Cerebellar nuclear complex (tissue), 1 donor: ENCODE results near the gene PDE7B.
"Not testable (repeated sequence)": the region's sequence is repeated elsewhere in the genome, so short reads cannot be mapped to it uniquely, and the experiment has no call there.

Experiments
- DNase-seq, 2 experiments: peaks; one replicate each; lab custom pipeline; 2025; lab: John Stamatoyannopoulos, UW

PDE7B gene

DNA sequence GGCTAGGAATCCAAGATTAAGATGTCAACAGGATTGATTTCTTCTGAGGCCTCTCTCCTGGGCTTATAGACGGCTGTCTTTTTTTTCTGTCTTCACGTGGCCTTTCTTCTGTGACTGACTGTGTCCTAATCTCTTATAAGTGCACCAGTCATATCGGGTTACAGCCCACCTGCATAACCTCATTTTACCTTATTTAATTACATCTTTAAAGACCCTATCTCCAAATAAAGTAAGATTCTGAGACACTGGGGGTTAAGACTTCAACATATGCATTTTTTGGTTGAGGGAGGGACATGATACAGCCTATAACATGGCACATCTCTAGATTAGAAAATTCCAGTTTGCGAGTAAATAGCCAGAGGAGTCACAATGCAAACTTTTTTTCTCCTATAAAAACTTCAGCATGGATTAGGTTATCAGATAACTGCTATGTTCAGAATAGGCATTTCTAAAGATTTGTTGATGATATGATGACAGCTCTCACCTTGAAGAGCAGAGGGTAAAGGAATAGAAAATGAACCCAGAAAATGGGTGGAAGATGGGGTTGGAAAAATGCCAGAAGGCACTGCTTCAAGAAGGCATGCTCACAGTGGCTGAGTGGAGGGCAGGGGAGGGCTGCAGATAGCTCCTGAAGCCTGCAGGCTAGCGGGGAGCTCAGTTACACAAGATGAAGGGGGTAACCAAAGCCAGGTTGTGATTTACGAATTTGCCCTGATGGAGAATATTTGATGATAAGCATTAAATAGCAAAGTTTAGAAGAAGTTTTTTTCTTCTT lies 8.7 kb upstream of the PDE7B start:
- no peak for DNase-seq

DNA sequence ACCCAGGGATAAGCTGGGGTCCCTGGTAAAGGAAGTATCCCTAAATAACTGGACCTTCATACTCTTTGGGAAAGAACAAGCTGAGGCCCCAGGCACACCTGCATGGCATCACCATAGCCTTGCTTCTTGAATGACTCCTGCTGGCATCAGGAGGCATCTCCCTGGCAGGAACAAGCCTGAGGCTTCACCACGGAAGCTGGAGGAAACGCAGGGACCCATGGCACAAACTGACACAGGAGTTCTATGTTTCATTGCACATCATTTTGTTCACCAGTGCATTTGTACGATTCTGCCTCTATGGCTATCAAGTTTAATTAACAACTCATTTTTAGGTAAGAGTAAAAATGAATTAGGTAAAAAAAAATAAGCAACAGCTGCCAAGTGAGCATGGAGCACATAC lies 619 bp upstream of the PDE7B start:
- no peak for DNase-seq

DNA sequence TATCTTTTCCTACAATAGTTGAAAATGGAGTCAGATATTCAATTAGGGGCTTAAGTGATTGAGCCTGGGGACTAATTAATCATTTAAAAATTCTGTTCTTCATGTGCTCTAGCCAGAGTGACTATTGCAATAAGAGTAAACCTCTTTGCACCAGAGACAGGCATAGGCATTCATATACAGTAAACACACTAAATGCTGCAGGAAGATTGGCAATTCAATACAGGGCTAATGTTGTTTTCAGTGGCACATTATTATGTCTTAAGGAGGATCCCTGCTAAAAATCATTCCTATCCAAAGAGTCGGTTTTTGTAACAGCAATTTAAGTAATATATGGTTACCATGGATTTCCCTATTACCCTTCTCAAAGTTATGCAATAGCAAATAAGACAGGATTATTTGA lies 1.2 kb downstream of the PDE7B start:
- DNase-seq = no peak

DNA sequence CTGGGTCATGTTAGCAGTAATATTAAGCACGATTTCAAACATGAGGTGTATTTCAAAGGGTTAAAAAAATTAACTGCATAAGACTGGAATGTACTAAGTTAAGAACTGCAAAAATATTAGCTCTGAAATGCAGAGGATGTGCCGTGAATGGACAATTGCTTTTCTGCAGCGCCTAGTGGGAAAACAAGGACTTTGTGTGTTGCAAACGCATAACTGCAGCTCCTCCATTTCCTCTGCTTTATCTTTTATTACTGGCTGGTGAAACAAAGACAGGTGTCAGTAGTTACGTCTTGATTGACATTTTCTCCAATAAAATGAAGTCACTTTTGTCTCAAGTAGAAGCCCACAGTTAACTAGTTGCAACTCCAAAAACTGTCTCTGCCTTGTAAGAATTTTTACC lies 1.7 kb downstream of the PDE7B start:
- no peak for DNase-seq

DNA sequence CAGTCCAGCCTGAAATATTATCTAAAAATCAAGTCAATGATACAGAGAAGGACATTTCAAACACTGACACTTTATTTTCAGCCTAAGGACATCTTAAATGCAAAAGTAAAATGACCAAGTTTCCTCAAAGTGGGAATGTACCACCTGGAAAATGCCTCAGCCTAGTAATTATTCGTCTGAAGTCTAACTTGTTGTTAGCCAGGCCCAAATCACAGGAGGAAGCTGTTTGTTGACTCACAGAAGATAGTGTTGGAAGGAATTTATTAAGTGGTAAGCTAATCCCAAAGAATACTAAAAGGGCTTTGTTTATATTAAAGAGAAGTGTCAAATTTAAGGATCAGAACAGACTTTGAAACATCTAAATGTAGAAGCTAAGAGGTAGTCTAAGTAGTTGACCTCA lies 2.5 kb downstream of the PDE7B start:
- no peak for DNase-seq

DNA sequence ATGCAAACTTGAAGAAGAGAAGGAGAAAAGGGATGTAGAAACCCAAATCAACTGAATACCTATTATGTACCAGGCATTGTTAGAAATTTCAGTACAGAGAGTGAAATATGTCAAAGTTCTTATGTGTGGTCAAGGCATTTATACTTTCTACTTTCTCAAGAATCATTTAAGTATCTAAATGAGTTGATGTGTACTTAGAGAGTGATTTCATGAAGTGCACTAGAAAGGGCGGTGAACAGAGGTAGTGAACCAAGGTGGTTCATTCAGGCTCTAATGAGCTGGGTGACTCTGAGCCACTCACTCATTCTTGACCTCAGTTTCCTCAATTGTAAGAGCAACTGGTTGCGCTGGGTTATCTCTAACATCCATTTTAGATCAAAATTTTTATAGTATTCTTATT lies 3.3 kb downstream of the PDE7B start:
- DNase-seq = no peak

DNA sequence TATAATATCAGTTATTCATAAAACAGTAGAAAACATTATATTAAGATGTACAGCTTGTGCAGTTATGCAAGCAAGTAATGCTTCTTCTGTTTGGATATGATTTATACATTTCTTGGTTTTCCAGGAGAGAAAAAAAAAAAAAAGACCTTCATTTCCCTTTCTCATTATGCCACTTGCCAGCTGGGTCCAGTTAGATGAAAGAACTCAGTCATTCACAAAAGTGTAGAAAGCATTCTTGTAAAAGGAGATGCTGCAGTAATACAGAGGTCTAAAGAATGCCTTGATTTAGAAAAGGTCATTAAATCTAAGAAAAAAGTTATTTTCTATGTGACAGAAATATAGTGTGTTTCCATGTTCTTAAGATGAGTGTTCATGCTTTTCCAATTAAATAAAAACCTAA lies 7.4 kb downstream of the PDE7B start:
- DNase-seq = no peak

DNA sequence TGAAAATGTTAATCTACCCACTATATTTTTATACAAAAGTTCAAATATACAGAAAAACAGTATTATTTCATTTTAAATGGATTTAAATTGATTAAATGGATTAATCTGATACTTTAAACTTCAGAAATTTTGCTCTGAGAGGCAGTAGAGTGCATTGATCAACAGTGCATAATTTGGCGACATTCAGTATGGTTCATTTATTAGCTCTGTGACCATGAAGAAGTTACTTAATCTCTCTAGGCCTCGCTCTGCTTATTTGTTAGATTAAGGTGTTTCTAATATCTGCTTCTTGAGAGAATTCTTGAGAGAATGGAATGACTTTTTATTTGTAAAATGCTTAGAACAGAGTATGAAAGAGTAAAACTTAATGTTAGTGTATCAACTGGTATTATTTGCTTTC lies 8.9 kb downstream of the PDE7B start:
- no peak for DNase-seq

DNA sequence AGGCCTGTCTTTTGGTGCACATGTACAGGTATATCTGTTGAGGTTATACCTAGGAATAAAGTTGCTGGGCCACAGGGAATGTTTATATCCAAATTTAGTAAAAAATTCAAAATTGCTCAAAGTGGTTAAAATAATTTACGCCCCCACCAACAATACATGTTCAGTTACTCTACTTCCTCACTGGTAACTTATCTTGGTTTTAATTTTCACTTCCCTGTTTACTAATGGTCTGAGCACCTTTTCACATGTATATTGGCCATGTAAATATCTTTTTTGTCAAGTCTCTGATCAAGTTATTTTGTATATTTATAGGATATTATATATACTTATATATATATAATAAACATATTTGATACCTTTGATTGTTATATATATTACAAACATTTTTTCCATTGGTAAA lies 9.7 kb downstream of the PDE7B start:
- DNase-seq = no peak

DNA sequence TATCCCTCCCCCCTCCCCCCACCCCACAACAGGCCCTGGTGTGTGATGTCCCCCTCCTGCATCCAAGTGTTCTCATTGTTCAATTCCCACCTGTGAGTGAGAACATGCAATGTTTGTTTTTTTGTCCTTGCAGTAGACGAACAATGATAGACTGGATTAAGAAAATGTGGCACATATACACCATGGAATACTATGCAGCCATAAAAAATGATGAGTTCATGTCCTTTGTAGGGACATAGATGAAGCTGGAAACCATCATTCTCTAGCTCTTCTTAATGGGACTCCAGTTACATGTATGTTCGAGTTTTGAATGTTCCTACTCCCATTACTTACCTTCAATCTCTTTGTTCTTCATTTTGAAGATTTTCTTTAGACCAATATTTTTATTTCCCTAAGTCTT lies 13.4 kb downstream of the PDE7B start:
- DNase-seq = not testable (repeated sequence)

DNA sequence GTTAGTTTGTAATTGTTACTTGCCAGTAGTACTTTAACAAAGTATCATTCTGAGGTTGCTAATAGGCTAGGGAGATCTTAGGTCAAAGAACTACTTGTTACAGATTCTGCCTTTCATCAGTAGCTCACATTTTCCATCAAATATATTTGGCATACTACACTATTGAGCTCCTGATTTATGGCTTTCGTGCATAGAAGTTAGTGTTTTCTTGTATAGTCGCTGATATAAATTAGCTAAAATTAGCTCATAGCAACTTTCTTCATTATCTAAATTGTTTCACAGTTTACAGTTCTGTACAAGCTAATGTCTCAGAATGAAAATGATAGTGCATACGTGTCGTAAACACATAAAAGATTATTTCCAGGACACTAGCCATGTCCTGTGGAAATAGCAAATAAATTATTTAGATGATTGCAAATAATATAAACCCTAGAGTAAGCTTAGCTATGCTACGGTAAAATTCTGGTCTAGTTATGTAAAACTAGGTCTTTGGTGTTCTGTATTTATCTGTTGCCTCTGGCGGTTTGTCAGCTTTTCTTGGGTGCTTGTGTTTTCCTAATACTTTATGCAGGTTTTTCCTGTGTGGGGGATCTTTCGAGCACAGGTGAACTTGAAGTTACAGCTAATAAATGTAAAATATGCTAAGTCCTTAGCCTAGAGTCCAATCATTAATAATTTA lies 15.1 kb downstream of the PDE7B start:
- DNase-seq = no peak

DNA sequence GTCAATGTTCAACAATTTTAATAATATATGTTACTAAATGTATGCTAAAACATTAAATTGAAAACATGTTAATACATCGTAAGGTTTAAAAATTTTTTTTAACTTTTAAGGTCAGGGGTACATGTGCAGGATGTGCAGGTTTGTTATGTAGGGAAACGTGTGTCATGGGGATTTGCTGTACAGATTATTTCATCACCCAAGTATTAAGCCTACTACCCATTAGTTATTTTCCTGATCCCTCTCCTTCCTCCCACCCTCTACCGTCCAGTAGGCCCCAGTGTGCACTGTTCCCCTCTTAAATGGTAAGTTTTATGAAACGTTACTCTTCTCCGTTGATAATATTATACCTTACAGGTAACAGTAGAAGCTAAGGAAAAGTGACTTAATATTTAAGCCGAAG lies 15.8 kb downstream of the PDE7B start:
- no peak for DNase-seq

DNA sequence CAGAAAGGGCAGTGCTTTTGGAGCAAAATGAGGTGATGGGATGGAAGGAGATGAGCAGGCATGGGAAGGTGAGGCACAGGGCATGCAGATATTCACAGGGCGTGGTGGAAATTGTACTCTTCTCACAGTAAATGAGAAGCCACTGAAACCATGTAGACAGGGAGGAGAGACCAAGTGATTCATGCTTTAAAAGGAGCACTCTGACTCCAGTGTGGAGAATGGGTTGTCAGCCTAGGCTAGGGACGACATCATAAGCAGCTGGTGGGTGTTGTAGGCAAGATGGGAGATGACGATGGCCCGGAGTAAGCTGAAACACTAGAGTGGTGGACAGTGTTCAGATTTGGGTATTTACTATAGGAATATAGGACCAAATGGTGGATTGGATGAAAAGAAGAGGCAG lies 18.4 kb downstream of the PDE7B start:
- DNase-seq = no peak

DNA sequence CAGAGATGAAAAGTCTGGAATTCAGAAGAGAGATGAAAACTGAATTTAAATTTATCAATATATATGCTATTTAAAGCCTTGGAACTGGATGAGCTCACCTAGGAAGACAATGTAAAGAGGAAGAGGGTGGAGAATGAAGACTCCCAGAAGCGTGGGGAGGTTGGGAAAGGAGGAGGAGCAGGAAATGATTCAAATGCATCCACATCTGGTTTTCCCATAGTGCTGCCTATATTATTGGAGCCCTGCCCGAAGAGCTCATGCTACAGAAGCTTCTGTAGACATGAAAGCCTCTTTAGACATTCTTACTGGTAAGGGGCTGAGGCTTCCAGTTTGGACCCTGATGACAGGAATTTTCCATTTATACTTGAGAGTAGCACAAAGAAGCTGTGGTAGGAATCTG lies 19.2 kb downstream of the PDE7B start:
- DNase-seq = no peak

DNA sequence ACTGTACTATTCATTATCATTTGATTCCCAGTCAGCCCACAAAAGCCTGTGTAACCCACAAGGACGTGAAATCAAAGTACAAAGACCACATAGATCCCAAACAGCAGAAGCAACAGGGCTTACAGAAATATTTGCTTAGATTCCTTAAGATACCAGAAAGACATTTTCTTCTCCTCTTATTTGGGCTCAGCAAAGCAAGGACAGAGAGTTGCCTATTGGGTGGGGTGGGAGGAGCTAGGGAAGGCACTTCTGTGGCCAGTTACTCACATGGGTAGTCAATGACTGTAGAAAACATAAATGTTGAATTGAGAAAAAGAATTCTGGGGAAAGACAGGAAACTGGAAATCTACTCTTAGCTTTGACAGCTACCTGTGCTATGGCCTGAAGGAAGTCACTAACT lies 19.8 kb downstream of the PDE7B start:
- DNase-seq = no peak

DNA sequence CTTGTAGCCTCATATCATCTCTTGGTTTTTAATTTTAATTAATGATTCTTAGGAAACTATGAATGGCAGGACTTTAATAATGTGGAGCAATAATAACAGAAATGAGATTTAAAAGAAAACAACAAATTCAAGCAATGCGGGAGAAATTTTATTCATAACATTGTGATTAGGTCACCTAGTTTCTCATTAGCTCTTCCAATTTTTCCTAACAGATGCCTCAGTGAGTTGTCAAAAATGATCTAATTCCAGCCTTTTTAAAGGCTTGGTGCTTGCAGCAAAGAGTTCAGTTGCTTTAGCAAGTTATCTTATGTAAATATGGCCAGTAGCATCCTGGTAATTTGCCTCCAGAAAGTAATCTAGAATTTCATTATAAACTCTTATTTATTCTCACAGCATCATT lies 20.4 kb downstream of the PDE7B start:
- no peak for DNase-seq

DNA sequence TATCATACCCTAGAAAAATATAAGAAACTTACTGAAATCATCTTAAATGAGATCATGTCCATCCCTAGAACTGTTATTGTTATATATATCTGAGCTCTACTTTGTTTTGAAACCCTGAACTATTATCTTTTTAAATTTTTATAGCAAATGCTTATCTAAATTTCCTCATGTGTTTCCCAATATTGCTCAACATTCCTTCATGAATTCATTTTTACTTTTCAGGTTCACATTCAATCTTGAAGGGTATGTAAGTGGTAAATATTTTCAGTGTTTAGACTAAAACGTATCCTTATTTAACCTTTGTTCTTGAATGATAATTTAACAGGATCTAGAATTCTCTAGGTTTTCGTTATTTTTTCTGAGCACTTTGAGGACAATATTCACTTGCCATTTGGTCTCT lies 23.9 kb downstream of the PDE7B start:
- no peak for DNase-seq

DNA sequence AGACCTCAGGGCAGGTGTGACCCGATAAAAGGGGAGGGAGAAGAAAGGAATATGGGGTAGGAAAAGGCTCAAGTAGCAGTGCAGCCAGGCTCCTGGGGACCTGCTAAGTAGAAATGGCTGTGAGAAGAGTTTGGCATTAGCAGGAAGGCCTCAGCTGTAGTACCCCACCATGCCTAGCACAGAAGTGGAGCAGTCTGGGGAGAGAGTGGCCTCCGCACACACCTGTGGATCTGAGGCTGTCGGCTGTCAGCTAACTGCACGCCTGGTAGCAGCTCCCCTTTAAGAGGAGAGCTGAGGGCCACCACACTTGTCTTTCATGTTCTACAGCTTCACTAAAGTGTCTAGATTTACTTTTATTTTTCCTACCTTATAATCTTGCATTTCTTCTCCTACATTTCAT lies 24.6 kb downstream of the PDE7B start:
- no peak for DNase-seq

DNA sequence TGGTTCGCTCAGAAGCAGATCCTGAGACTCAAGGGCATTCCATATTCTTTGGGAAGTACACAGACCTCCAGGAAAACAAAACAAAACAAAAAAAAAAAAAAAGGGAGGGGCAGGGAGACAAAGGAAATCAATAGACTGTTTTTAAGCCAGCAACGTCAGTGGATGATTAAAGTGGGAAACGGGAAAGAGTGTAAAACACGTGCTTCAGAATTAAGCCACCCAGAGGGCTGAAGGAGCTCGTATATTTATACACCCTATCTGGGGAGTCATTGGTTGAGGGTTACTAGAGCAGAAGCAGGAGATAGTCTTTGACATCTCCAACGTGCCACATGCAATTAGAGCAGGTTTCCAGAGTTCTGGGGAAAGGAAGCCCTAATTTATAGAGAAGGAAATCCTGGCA lies 26.2 kb downstream of the PDE7B start:
- DNase-seq = no peak

DNA sequence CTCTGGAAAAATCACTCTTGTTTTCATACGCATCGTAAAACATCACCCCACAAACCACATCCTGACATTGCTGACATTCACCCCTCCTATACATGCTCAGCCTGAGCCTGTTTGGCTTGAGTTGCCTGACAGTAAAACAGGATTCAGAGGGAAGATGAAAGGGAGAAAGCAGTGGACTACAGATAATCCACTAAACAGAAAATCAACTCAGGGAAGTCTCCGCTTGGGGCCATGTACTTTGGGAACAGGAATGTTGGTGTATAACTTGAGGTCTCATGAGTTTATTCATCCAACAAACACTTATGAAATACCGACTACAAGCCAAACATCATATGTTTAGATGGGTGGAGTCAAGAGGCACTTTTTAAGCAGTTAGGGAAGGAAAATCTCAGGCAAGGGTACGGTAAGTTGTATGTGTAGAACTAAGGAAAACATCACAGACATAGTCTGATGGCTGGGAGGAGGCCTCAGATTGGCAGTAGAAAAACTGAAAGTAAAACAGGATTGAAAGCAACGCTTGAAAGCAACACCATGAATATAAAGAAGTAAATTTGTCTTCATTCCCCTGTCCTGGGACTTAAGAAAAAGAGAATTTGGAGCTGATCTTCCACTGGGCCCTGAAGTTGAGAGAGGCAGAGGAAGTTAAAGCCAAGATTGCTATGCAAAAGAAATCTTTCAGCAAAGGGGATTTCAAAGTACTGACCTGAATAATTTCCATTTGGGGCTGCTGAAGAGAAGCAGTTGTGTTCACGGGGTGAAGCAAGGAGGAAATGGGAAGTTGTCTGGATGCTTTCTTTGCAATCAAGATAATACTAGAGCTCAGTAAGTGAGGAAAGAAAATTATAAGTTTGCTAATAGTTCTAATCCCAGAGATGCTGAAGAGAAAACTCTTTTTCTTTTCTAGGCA lies 28.8 kb downstream of the PDE7B start:
- no peak for DNase-seq

DNA sequence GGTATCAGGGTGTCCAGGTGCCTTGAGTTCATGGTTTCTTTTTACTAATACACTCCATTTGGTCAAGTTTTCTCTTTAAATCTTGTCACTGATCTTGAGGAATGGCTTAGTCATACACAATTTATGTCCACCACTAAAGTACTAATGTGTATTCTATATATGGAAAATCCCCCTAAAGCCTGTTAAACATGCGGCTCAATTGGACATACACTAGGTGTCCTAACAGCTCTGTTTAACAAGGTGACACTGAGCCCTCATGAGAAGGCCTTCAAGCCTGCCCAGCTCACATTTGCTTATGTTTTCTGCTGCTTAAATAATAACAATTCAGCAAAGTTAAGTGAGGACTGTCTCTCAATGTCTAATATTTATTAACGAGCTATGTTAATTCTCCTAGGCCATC lies 31.5 kb downstream of the PDE7B start:
- DNase-seq = no peak

DNA sequence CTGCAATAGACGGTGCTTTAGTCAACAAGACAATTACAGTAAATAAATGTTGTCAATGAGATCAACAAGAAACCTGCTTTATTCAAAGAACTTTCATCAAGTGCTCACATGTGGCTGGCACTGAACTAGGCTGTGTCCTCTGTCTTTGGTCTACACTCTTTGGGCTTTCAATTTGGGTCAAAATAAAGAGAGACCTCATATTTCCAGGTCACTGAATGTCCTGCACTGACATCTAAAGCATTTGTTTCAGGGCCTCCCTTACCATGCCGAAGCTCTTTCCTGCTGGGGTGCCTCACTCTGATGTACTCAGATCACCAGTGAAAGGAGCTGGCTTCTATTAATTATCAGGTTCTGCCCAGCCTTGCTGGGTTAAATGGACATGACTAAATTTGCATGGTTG lies 32.0 kb downstream of the PDE7B start:
- no peak for DNase-seq

DNA sequence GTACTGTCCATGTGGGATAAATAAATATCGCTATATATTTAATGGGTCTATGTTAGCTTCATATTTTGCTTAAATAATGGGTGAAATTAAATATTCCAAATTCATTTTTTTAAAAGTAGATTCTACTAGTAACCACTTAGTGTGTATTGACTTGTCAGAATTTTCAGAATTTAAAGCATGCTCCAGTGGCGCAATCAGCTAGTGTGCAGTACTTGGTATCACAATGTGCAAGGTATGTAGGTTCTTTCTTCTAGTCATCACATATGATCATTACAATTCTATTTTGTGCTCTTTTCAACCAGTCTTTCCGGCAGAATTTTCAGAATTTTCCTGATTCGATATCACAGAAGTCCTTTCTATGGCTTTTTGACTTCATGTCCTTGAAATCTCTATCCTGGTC lies 32.6 kb downstream of the PDE7B start:
- no peak for DNase-seq
